Stimulated activated naive CD8-positive, alpha-beta T cell treated with anti-CD3 and anti-CD28 coated beads, Interleukin-15, Interleukin-2, amounts not matched to agents 100 ng/mL and 50 ng/mL, for 24 hours (primary cell): ENCODE data around the gene SYNGR3.

Source experiments
- H3K27ac Mint-ChIP-seq: one replicate; pipeline ENCODE4 v1.8.0; 2021; ENCODE audit warnings: mild to moderate bottlenecking, mixed read lengths
- H3K27me3 Mint-ChIP-seq: one replicate; pipeline ENCODE4 v1.8.0; 2021; ENCODE audit warnings: mixed read lengths
- H3K36me3 Mint-ChIP-seq: one replicate; pipeline ENCODE4 v1.8.0; 2021; ENCODE audit warnings: low read depth, mixed read lengths
- H3K4me1 Mint-ChIP-seq: one replicate; pipeline ENCODE4 v1.8.0; 2021; ENCODE audit warnings: low read depth, mixed read lengths
- H3K4me3 Mint-ChIP-seq: one replicate; pipeline ENCODE4 v1.8.0; 2021; ENCODE audit warnings: mild to moderate bottlenecking, mixed read lengths
- H3K9me3 Mint-ChIP-seq: one replicate; pipeline ENCODE4 v1.8.0; 2021; ENCODE audit warnings: mixed read lengths

SYNGR3 gene

DNA sequence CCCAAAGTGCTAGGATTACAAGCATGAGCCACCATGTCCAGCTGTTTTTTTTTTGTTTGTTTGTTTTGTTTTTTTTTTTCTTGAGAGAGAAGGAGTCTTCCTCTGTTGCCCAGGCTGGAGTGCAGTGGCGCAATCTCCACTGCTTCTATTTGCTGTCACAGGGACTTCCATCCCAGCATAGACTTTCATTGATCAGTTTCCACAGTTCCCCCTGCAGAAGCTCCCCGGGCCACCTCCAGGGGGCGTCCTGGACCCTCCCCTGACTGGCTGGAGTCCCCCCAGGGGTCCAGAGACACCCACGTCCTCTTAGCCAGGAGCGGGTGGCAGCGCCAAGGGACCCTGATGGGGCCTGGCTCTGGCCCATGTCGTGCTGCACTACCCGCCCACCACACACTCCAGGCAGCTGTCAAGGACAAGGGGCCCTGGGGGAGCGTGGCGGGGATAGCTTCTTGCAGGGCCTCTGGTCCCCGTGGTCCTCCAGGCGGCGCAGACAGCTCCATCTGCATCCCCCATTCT, 26.7 kb downstream of the SYNGR3 start:
- H3K9me3 Mint-ChIP-seq: no peaks in the 10 kb centered on the region
- no peak overlapping the region for H3K4me3 Mint-ChIP-seq
- no peak overlapping the region for H3K27ac Mint-ChIP-seq
- H3K4me1 Mint-ChIP-seq: peaks cover 6% of the 10 kb centered on the region
- H3K36me3 Mint-ChIP-seq: no peaks in the 10 kb centered on the region
- H3K27me3 Mint-ChIP-seq: peaks cover 11% of the 10 kb centered on the region

DNA sequence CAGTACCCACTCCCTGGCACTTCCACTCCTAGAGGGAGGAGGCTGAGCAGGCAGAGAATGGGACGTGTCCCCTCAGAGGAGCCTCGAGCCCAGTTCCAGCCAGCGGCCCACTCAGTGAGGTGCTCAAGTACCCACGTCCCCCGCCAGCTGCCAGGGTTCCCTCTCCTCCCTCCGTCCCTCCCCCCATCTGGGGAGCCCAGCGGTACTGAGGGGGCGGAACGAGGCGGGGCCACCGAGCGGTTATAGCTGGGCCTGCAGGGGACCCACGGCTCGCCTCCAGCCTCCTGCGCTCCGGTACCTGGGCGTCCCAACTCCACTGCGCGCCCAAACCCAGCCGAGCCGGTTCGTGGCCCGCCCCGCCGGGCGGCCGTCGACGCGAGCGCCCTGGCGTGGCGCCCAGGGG, 29.7 kb downstream of the SYNGR3 start, which contains the start of gene NPW:
NPW (plus strand) TSS at position 268 of the 403 bp plus-strand sequence.
- peaks cover 25% of the 10 kb centered on the region for H3K27me3 Mint-ChIP-seq
- H3K27ac Mint-ChIP-seq: peak within 1 kb of the TSS; percentile 55
- H3K4me3 Mint-ChIP-seq: peak within 1 kb of the TSS; percentile 72
- no peaks in the 10 kb centered on the region for H3K36me3 Mint-ChIP-seq
- peaks cover 21% of the 10 kb centered on the region for H3K4me1 Mint-ChIP-seq
- no peaks in the 10 kb centered on the region for H3K9me3 Mint-ChIP-seq

DNA sequence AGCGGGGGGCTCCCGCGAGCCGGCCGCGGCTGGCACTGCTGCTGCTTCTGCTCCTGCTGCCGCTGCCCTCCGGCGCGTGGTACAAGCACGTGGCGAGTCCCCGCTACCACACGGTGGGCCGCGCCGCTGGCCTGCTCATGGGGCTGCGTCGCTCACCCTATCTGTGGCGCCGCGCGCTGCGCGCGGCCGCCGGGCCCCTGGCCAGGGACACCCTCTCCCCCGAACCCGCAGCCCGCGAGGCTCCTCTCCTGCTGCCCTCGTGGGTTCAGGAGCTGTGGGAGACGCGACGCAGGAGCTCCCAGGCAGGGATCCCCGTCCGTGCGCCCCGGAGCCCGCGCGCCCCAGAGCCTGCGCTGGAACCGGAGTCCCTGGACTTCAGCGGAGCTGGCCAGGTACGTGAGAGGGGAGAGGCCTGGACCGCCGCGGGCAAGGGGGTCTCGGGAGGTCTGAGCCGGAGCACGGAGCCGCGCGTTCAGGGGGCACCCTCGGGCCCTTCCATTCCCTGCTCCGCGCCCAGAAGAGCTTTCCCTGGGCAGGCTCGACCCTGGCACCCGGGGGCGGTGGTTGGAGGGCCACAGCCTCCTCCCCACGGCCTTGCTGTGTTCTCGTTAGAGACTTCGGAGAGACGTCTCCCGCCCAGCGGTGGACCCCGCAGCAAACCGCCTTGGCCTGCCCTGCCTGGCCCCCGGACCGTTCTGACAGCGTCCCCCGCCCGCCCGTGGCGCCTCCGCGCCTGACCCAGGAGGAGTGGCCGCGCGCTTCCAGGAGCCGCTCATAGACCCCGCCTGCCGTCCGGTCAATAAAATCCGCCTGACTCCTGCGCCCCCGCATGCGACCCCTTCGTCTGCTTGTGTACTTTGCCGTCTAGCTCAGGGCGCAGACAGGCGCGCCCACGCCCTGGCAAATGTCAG, 30.4 kb downstream of the SYNGR3 start:
- Mint-ChIP-seq H3K9me3 (no peaks in the 10 kb centered on the region), H3K27me3 (peaks cover 25% of the 10 kb centered on the region), H3K4me3 (peak overlapping the region; percentile 72)

DNA sequence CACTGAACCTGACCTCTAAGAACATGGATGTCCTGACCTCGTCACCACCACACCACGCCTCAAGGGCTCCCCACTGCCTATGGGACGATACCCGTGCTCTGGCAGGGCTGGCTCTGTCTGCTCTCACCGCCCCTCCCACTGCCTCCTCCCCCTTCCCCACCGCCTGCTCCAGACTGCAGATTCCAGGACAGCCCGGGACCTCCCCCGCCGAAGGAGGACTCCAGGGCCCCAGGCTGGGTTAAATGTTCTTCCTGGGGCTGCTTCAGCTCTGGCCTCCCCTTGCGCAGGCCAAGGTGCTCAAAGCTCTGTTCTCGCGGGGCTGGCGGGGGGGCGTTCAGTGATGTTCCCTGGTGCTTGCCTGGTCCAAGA, 32.9 kb downstream of the SYNGR3 start:
- H3K27ac Mint-ChIP-seq: peak overlapping the region; percentile 0
- peak overlapping the region; percentile 63 for H3K4me3 Mint-ChIP-seq
- peaks cover 34% of the 10 kb centered on the region for H3K27me3 Mint-ChIP-seq
- peaks cover 24% of the 10 kb centered on the region for H3K4me1 Mint-ChIP-seq
- H3K9me3 Mint-ChIP-seq: no peaks in the 10 kb centered on the region
- no peaks in the 10 kb centered on the region for H3K36me3 Mint-ChIP-seq

More for the DNA sequence above, 30.4 kb downstream of the SYNGR3 start:
- Mint-ChIP-seq H3K27ac (peak overlapping the region; percentile 55), H3K4me1 (peaks cover 21% of the 10 kb centered on the region), H3K36me3 (no peaks in the 10 kb centered on the region)

DNA sequence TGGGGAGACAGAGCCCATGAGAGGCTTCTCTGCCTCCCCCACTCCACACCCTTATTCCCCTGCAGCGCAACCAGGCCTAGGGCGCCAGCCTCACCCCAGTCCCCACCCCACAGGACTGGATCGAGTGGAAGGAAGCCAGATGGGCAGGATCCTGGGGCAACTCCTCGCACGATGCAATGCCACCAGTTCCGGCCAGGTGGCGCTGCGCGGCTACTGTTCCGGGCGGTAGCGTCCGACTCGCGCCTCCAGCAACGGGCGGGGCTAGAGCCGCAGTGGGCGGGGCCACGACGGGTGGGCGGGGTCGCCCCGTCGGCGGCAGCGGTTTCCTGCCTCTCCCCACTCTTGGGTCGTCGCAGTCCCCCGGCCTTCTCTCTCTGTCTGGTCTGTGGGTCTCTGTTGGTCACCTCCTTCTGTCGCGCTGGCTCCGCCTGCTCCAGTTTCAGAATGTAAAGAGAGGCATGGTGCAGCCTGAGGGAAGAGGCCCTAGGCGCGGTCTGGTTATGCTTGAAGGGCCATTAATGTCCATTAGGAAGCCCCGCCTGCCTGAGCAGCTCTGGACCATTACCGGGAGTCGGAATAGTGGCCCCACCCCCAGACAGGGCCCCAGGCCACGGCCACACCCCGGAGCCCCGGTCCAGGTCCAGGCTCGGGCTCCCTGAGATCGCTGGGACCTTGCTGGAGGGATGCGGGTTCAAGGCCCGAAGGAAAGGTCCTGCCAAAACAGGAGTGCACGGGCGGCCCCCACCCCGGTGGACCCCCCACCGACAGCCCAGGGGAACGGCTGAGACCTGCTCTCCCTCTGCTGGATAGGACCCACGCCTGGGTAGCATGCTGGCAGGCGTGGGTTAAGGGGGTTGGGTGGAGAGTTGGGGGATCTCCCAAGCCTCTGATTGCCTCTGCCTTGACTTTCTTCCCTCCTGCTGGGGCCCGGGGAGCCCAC, 33.6 kb downstream of the SYNGR3 start:
- Mint-ChIP-seq H3K9me3 (no peaks in the 10 kb centered on the region), H3K27me3 (peaks cover 38% of the 10 kb centered on the region), H3K4me3 (peak overlapping the region; percentile 63), H3K4me1 (peaks cover 24% of the 10 kb centered on the region), H3K36me3 (no peaks in the 10 kb centered on the region), H3K27ac (no peak overlapping the region)

DNA sequence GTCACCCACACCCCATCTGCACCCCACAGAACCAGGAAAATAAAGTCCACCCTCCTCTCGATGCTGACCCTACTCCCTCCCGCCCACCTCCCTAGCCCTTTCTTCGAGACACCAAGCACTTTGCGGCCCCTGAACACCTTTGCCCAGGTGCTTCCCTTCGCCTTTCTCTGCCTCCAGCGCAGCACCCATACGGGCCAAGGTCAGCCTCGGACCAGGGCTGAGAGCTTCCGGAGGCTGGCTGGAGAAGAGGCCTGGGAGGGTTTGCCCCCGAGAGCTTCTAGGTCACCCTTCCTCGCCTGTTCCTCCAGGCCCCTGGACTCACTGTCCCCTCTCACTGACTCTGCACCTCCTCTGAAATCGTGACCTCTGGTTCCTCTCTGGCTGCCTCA, 34.3 kb downstream of the SYNGR3 start:
- no peaks in the 10 kb centered on the region for H3K36me3 Mint-ChIP-seq
- H3K4me1 Mint-ChIP-seq: peaks cover 24% of the 10 kb centered on the region
- no peak overlapping the region for H3K27ac Mint-ChIP-seq
- H3K27me3 Mint-ChIP-seq: peaks cover 34% of the 10 kb centered on the region
- H3K4me3 Mint-ChIP-seq: peak overlapping the region; percentile 35
- no peaks in the 10 kb centered on the region for H3K9me3 Mint-ChIP-seq

DNA sequence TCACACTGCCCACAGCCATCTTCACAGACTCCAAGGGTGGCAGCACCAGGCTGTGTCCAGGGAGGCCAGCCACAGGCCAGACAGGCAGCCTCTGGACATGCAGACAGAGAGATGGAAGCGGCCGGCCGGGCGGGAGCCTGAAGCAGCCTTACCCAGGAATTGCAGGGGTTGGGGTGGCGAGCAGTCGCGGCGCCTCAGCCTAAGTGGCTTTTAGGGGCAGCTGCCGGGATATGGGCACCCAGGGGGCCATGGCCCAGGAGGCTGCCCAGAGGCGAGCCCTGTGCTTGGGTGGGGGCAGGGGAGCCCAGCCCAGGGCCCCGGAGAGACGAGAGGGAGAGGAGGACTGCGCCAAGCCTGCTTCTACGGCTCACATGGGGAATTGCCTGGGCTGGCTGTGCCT, 35.5 kb downstream of the SYNGR3 start:
- H3K4me3 Mint-ChIP-seq: no peak overlapping the region
- H3K4me1 Mint-ChIP-seq: peaks cover 24% of the 10 kb centered on the region
- H3K27me3 Mint-ChIP-seq: peaks cover 33% of the 10 kb centered on the region
- no peaks in the 10 kb centered on the region for H3K9me3 Mint-ChIP-seq
- no peak overlapping the region for H3K27ac Mint-ChIP-seq
- no peaks in the 10 kb centered on the region for H3K36me3 Mint-ChIP-seq

DNA sequence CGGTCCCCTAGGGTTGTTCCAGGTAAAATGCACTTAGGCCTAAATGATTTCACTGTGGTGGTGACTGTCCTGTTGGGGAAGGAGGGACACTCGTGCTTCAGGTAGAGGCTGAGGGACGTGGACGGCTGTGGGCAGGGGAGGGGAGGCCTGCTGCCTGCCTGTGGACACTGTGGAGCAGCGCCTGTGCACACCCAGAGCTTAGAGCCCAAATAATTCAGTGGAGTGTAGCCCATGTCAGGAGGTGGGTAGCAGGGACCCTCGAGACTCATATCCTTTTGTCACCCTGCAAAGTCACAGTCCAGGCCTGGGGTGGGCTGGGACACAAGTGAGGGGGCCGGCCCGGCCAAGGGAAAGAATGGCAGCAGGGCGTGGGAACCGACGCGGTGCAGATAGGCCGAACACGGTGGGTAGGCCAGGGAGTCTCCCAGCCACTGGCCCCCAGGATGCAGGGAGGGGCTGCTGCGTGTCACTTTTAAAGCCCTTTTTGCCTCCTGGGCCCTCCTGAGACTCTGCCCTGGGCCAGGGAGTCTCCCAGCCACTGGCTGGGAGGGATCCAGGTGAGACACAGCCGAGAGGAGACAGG, 36.2 kb downstream of the SYNGR3 start:
- Mint-ChIP-seq H3K27ac (no peak overlapping the region), H3K27me3 (peaks cover 29% of the 10 kb centered on the region), H3K4me3 (no peak overlapping the region), H3K9me3 (no peaks in the 10 kb centered on the region), H3K36me3 (no peaks in the 10 kb centered on the region), H3K4me1 (peaks cover 18% of the 10 kb centered on the region)

DNA sequence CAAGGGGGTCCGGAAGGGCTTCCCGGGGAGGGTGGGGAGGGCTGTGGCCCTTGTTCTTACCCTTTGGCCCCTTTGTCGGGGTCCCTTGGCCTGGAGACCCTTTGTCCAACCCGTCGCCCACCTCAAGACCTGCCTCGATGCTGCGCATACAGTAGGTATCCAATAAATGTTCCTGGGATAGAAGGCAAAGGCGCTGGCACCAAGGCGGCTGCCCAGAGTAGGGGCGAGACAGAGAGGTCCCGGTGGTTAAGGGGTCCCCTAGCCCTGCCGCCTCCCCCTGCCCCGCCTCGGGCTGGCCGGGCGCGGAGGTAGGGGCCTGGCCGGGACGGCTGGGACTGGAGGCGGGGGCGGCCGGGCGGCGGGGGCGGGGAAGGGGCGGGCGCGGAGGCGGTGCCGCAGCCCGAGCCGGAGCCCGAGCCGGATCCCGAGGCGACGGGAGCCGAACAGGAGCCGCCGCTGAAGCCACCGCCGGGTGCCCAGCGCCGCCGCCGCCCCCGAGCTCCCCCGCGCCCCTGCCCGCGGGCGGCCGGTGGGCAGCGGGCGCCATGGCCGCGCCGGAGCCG, 36.8 kb downstream of the SYNGR3 start, which contains the start of gene NHERF2:
NHERF2 (plus strand) TSS at position 442 of the 563 bp plus-strand sequence; CDS start at position 546, 104 bp downstream.
- Mint-ChIP-seq H3K4me3 (peak within 1 kb of the TSS; percentile 57), H3K36me3 (no peaks in the 10 kb centered on the region), H3K4me1 (peaks cover 18% of the 10 kb centered on the region), H3K27ac (no peak within 1 kb of the TSS), H3K9me3 (no peaks in the 10 kb centered on the region), H3K27me3 (peaks cover 26% of the 10 kb centered on the region)

DNA sequence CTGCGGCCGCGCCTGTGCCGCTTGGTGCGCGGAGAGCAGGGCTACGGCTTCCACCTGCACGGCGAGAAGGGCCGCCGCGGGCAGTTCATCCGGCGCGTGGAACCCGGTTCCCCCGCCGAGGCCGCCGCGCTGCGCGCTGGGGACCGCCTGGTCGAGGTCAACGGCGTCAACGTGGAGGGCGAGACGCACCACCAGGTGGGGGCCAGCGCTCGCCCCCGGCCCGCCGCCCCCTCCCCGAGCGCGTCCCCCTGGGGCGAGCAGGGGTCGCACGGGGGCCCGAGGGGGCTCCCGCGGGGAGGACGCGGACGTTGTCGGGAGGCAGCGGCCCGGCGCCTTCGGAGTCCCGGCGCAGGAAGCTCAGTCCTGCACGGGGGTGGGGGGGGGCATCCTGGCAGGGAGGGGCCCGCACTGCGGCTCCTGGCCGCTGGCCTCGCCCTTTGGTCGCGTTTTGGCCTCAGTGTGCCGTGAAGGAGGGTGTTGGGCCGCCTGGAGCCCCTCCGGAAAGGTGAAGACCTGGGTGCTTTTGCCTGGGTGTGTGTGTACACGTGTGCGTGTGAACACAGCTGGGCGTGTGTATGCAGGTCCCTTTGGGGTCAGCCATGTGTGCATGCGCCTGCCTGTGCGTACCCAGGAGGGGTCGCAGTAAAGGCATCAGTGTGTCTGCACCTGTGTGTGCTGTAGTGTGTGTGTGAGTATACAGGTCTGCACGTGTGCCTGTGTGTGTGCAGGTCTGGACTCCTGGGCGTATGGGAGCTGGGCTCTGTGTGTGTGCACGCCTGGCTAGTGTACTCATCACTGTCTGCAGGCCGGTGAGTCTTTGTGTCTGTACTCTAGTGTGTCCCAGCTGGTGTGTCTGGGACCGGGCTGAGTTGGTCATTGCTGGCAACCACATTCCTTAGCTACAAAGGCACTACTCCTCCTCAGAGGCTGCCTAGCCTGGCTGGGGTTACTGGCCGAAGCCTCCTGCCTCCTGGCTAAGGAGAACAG, 37.5 kb downstream of the SYNGR3 start:
- H3K27ac Mint-ChIP-seq: no peak overlapping the region
- peak overlapping the region; percentile 57 for H3K4me3 Mint-ChIP-seq
- H3K4me1 Mint-ChIP-seq: peaks cover 18% of the 10 kb centered on the region
- no peaks in the 10 kb centered on the region for H3K9me3 Mint-ChIP-seq
- no peaks in the 10 kb centered on the region for H3K36me3 Mint-ChIP-seq
- H3K27me3 Mint-ChIP-seq: peaks cover 21% of the 10 kb centered on the region

DNA sequence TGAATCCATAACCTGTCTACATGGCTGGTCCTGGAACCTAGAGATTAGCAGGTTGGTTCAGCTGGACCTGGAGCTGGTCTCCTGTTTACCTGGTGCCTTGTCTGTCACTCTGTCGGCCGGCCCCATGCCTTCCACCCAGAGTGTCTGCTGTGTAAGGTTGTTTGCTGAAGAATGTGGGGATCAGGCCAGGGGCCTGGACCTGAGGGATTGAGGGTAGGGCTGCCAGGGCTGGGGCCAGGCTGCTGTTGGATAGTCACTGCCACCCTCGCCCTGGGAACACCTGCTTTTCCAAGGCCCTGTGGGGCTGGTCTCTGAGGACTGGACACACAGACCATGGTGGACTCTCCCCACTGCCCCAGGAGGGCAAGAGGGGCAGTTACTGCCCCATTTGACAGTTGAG, 38.4 kb downstream of the SYNGR3 start:
- Mint-ChIP-seq H3K4me1 (peaks cover 10% of the 10 kb centered on the region), H3K4me3 (no peak overlapping the region), H3K27me3 (peaks cover 16% of the 10 kb centered on the region), H3K9me3 (no peaks in the 10 kb centered on the region), H3K27ac (no peak overlapping the region), H3K36me3 (no peaks in the 10 kb centered on the region)

DNA sequence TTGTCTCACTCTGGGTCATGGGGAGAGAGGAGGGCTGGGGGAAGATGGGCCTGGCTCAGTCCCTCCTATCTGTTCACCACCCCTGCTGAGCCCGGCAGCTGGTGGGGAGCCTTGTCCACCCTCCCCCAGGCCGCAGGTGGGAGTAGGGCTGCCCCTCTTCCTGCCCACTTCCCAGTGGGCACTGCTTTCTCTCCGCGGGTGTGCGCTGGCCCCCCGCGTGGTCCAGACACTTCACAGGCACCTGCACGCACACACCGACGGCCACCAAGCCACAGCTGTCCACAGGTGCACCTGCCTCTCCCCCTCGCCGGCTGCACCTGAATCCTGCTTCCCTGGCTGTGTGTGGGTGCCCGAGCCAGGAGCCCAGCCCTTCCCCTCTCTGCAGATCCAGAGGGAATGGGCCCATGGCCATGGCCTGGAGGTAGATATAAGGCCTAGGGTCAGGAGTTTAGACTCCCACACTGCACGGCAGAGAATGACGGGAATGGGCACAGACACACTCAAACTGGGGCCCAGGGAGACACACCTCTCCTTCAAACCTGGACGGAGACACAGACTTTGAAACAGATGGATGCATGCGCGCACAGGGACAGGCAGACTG, 39.0 kb downstream of the SYNGR3 start:
- H3K4me1 Mint-ChIP-seq: peaks cover 6% of the 10 kb centered on the region
- H3K36me3 Mint-ChIP-seq: no peaks in the 10 kb centered on the region
- H3K9me3 Mint-ChIP-seq: no peaks in the 10 kb centered on the region
- no peak overlapping the region for H3K4me3 Mint-ChIP-seq
- H3K27ac Mint-ChIP-seq: no peak overlapping the region
- H3K27me3 Mint-ChIP-seq: peaks cover 16% of the 10 kb centered on the region

DNA sequence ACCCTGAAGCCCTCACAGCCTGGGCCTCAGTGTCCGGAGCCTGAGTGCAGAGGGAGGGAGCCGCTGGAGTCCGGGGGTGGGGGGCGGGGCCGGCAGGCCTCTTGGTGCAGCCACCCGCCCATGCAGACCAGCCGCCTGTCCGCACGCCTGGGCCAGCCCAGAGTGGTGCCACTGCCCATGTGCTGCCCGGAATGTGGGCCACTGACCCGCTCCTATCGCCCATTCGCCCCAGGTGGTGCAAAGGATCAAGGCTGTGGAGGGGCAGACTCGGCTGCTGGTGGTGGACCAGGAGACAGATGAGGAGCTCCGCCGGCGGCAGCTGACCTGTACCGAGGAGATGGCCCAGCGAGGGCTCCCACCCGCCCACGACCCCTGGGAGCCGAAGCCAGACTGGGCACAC, 39.6 kb downstream of the SYNGR3 start:
- Mint-ChIP-seq H3K27ac (no peak overlapping the region), H3K36me3 (no peaks in the 10 kb centered on the region), H3K9me3 (no peaks in the 10 kb centered on the region), H3K4me1 (peaks cover 4% of the 10 kb centered on the region), H3K4me3 (no peak overlapping the region), H3K27me3 (peaks cover 14% of the 10 kb centered on the region)
